PC-3 (cell line): Measurements from ENCODE around the gene MRPL27.

ENCODE experiments used
- CTCF ChIP-seq: fragments of 300-600 bp; sonication (generic); conservative IDR thresholded peaks from 2 replicates; pipeline ENCODE4 v1.5.1; 2017; ENCODE audit warnings: antibody characterized with exemption, low read depth, mild to moderate bottlenecking, low read length
- EZH2phosphoT487 ChIP-seq: fragments of 300-600 bp; sonication (generic); IDR thresholded peaks from 2 replicates; pipeline ENCODE4 v1.6.1; 2018; ENCODE audit warnings: mild to moderate bottlenecking, antibody characterized with exemption, low read length, borderline replicate concordance

- no peak for TF ChIP-seq CTCF
- TF ChIP-seq EZH2phosphoT487: no peak
Measured at GRCh38 chr17:50322271-50322670, 50.7 kb downstream of the MRPL27 start.
